CD4-positive, CD25-positive, alpha-beta regulatory T cell (primary cell): Measurements from ENCODE around the gene RAB6A. TPM values are rescaled to one million over a fixed set of nuclear protein-coding genes. Genes with fewer than 3 reads are reported as not detected.
"Not testable (repeated sequence)": the region's sequence is repeated elsewhere in the genome, so short reads cannot be mapped to it uniquely, and the experiment has no call there.

Experiments used
- ATAC-seq, 2 donors: fragments of 150-1000 bp; cut with Tn5 transposase; one replicate each; pipeline ENCODE4 v1.10.0; 2021; ENCODE audit warnings: low read depth in 2 of 2, moderate number of reproducible peaks in 2 of 2, moderate library complexity in 1 of 2
- DNase-seq, 3 donors: peaks; one replicate each; pipeline versions ENCODE4 v3.0.0 to v3.0.0-alpha.2; 2012 to 2022; ENCODE audit warnings: mixed read lengths in 1 of 3
- H3K27ac ChIP-seq: one replicate; pipeline ENCODE4 v1.7.0; 2013; ENCODE audit warnings: mild to moderate bottlenecking, low read length; ENCODE audit not compliant: insufficient read depth, poor library complexity, severe bottlenecking
- H3K27me3 ChIP-seq: one replicate; pipeline ENCODE4 v1.7.0; 2013; ENCODE audit warnings: low read length; ENCODE audit not compliant: control insufficient read depth, insufficient read depth
- H3K36me3 ChIP-seq: one replicate; pipeline ENCODE4 v1.7.0; 2013; ENCODE audit warnings: mild to moderate bottlenecking, low read length, moderate library complexity; ENCODE audit not compliant: control insufficient read depth, insufficient read depth
- H3K4me1 ChIP-seq: 2 replicates; pipeline ENCODE4 v1.7.0; 2013; ENCODE audit warnings: mild to moderate bottlenecking, low read length; ENCODE audit not compliant: insufficient read depth, control insufficient read depth, poor library complexity, severe bottlenecking
- H3K4me3 ChIP-seq: one replicate; pipeline ENCODE4 v1.7.0; 2013; ENCODE audit warnings: low read depth, mild to moderate bottlenecking, low read length, moderate library complexity
- H3K9me3 ChIP-seq, 2 experiments: 1 replicate in 1 of 2; 2 replicates in 1 of 2; pipeline ENCODE4 v1.7.0; 2013; ENCODE audit warnings: low read length in 2 of 2, mild to moderate bottlenecking in 1 of 2, moderate library complexity in 1 of 2; ENCODE audit not compliant: control insufficient read depth in 2 of 2
- H3K27ac Mint-ChIP-seq, 3 donors: one replicate each; pipeline ENCODE4 v1.8.0; 2020 to 2022; ENCODE audit warnings: mild to moderate bottlenecking in 3 of 3, mixed read lengths in 3 of 3, moderate library complexity in 2 of 3
- H3K27me3 Mint-ChIP-seq: one replicate; pipeline ENCODE4 v1.8.0; 2022; ENCODE audit warnings: mild to moderate bottlenecking, mixed read lengths
- H3K36me3 Mint-ChIP-seq: one replicate; pipeline ENCODE4 v1.8.0; 2020; ENCODE audit warnings: mixed read lengths
- H3K4me1 Mint-ChIP-seq, 4 donors: one replicate each; pipeline ENCODE4 v1.8.0; 2020 to 2022; ENCODE audit warnings: mixed read lengths in 4 of 4, mild to moderate bottlenecking in 1 of 4
- H3K4me3 Mint-ChIP-seq, 4 donors: one replicate each; pipeline ENCODE4 v1.8.0; 2020 to 2022; ENCODE audit warnings: mild to moderate bottlenecking in 4 of 4, mixed read lengths in 4 of 4, moderate library complexity in 3 of 4
- H3K9me3 Mint-ChIP-seq, 7 donors: one replicate each; pipeline ENCODE4 v1.8.0; 2020 to 2022; ENCODE audit warnings: mixed read lengths in 7 of 7, mild to moderate bottlenecking in 3 of 7, moderate library complexity in 2 of 7
- polyA plus RNA-seq, 4 donors: library from polyadenylated mRNA; unstranded; fragments of 300-500 nt; fragmentation: Illumina TruSeq; gene quantifications; one replicate each; pipeline ENCODE4 v1.2.3, GENCODE V29; 2021
- total RNA-seq: library from RNA; stranded (reverse); gene quantifications from one replicate; pipeline ENCODE4 v1.2.3, GENCODE V29; 2022

RAB6A gene
- total and polyA plus RNA-seq, 5 donors from 2014 or later: 79.0 to 124 (median 119) TPM

GRCh38 chr11:73676552-73676951, 84.3 kb downstream of the RAB6A start:
- H3K27ac ChIP-seq, H3K4me3 ChIP-seq, H3K9me3 ChIP-seq, DNase-seq, H3K4me1 ChIP-seq, H3K9me3 Mint-ChIP-seq, H3K27me3 Mint-ChIP-seq, H3K27ac Mint-ChIP-seq, ATAC-seq, H3K27me3 ChIP-seq, H3K4me3 Mint-ChIP-seq, H3K4me1 Mint-ChIP-seq: not testable (repeated sequence)
- peaks cover 23% of the 10 kb centered on the region for H3K36me3 ChIP-seq
- H3K36me3 Mint-ChIP-seq: peaks cover 25% of the 10 kb centered on the region

GRCh38 chr11:73671701-73672100, 89.2 kb downstream of the RAB6A start:
- ATAC-seq: no peak
- H3K4me1 ChIP-seq: no peaks in the 10 kb centered on the region
- H3K4me1 Mint-ChIP-seq: peaks cover 0 to 5% (median under 1%) of the 10 kb centered on the region in 4 donors
- H3K36me3 Mint-ChIP-seq: peaks cover 7% of the 10 kb centered on the region
- peaks cover 2% of the 10 kb centered on the region for H3K36me3 ChIP-seq
- H3K27me3 Mint-ChIP-seq: no peaks in the 10 kb centered on the region
- H3K27ac ChIP-seq: no peak overlapping the region
- no peaks in the 10 kb centered on the region for H3K9me3 ChIP-seq
- H3K4me3 ChIP-seq: no peak overlapping the region
- H3K9me3 Mint-ChIP-seq: no peaks in the 10 kb centered on the region
- no peaks in the 10 kb centered on the region for H3K27me3 ChIP-seq
- H3K4me3 Mint-ChIP-seq: no peak overlapping the region
- no peak for DNase-seq
- peak overlapping the region in 2 of 3 donors; percentile 32 to 35 for H3K27ac Mint-ChIP-seq

GRCh38 chr11:73670808-73671207, 90.1 kb downstream of the RAB6A start:
- peaks cover 0 to 5% (median under 1%) of the 10 kb centered on the region in 4 donors for H3K4me1 Mint-ChIP-seq
- Histone ChIP-seq H3K4me1 (no peaks in the 10 kb centered on the region), H3K27me3 (no peaks in the 10 kb centered on the region), H3K27ac (no peak overlapping the region), H3K4me3 (no peak overlapping the region), H3K36me3 (no peaks in the 10 kb centered on the region), H3K9me3 (no peaks in the 10 kb centered on the region)
- no peaks in the 10 kb centered on the region for H3K9me3 Mint-ChIP-seq
- H3K27me3 Mint-ChIP-seq: no peaks in the 10 kb centered on the region
- peaks cover 7% of the 10 kb centered on the region for H3K36me3 Mint-ChIP-seq
- DNase-seq (no peak), ATAC-seq (no peak)
- H3K4me3 Mint-ChIP-seq: no peak overlapping the region
- H3K27ac Mint-ChIP-seq: no peak overlapping the region

GRCh38 chr11:73667891-73668290, 93.0 kb downstream of the RAB6A start:
- no peak for ATAC-seq
- H3K36me3 ChIP-seq: no peaks in the 10 kb centered on the region
- no peaks in the 10 kb centered on the region for H3K27me3 ChIP-seq
- no peak overlapping the region for H3K4me3 Mint-ChIP-seq
- H3K27ac ChIP-seq: no peak overlapping the region
- H3K27me3 Mint-ChIP-seq: no peaks in the 10 kb centered on the region
- H3K9me3 Mint-ChIP-seq: peaks cover 0 to 2% (median 0%) of the 10 kb centered on the region in 7 donors
- H3K36me3 Mint-ChIP-seq: peaks cover 5% of the 10 kb centered on the region
- no peak overlapping the region for H3K4me3 ChIP-seq
- no peak for DNase-seq
- H3K9me3 ChIP-seq: no peaks in the 10 kb centered on the region
- peaks cover 0 to 10% (median 10%) of the 10 kb centered on the region in 4 donors for H3K4me1 Mint-ChIP-seq
- H3K27ac Mint-ChIP-seq: no peak overlapping the region
- H3K4me1 ChIP-seq: no peaks in the 10 kb centered on the region

- Histone ChIP-seq H3K27me3 (no peaks in the 10 kb centered on the region), H3K36me3 (no peaks in the 10 kb centered on the region), H3K4me1 (peaks cover 9% of the 10 kb centered on the region), H3K4me3 (no peak overlapping the region), H3K9me3 (no peaks in the 10 kb centered on the region), H3K27ac (no peak overlapping the region)
- Mint-ChIP-seq H3K4me3 (no peak overlapping the region), H3K27ac (peak overlapping the region in 2 of 3 donors; percentile 0 to 83), H3K4me1 (peaks cover 0 to 33% (median 10%) of the 10 kb centered on the region in 4 donors), H3K27me3 (no peaks in the 10 kb centered on the region), H3K36me3 (peaks cover 12% of the 10 kb centered on the region), H3K9me3 (peaks cover 0 to 2% (median 0%) of the 10 kb centered on the region in 7 donors)
- DNase-seq (no peak), ATAC-seq (no peak)
These were observed 96.0 kb downstream of the RAB6A start for GRCh38 chr11:73664877-73665276.

- DNase-seq (no peak), ATAC-seq (no peak)
- peaks cover 12% of the 10 kb centered on the region for H3K36me3 Mint-ChIP-seq
- Histone ChIP-seq H3K4me3 (no peak overlapping the region), H3K36me3 (no peaks in the 10 kb centered on the region), H3K9me3 (no peaks in the 10 kb centered on the region), H3K27me3 (no peaks in the 10 kb centered on the region), H3K4me1 (peaks cover 9% of the 10 kb centered on the region), H3K27ac (no peak overlapping the region)
- no peaks in the 10 kb centered on the region for H3K27me3 Mint-ChIP-seq
- H3K27ac Mint-ChIP-seq: peak overlapping the region in 1 of 3 donors; percentile 63
- peaks cover 0 to 33% (median 10%) of the 10 kb centered on the region in 4 donors for H3K4me1 Mint-ChIP-seq
- peaks cover 0 to 2% (median 0%) of the 10 kb centered on the region in 7 donors for H3K9me3 Mint-ChIP-seq
- no peak overlapping the region for H3K4me3 Mint-ChIP-seq
These were observed 97.0 kb downstream of the RAB6A start for GRCh38 chr11:73663604-73664495.

- DNase-seq (no peak), ATAC-seq (no peak)
- H3K4me1 ChIP-seq: peaks cover 9% of the 10 kb centered on the region
- no peaks in the 10 kb centered on the region for H3K27me3 ChIP-seq
- H3K27me3 Mint-ChIP-seq: no peaks in the 10 kb centered on the region
- no peak overlapping the region for H3K4me3 Mint-ChIP-seq
- H3K9me3 ChIP-seq: no peaks in the 10 kb centered on the region
- no peak overlapping the region for H3K27ac ChIP-seq
- H3K9me3 Mint-ChIP-seq: peaks cover 0 to 2% (median 0%) of the 10 kb centered on the region in 7 donors
- no peaks in the 10 kb centered on the region for H3K36me3 ChIP-seq
- no peak overlapping the region for H3K4me3 ChIP-seq
- H3K4me1 Mint-ChIP-seq: peaks cover 0 to 33% (median 9%) of the 10 kb centered on the region in 4 donors
- H3K36me3 Mint-ChIP-seq: peaks cover 12% of the 10 kb centered on the region
- peak overlapping the region in 2 of 3 donors; percentile 43 to 48 for H3K27ac Mint-ChIP-seq
These were observed 98.3 kb downstream of the RAB6A start for GRCh38 chr11:73662445-73663157.
